ENCODE measurements around the gene RPP25.
"Not testable (repeated sequence)": the region's sequence is repeated elsewhere in the genome, so short reads cannot be mapped to it uniquely, and the experiment has no call there.

DNA sequence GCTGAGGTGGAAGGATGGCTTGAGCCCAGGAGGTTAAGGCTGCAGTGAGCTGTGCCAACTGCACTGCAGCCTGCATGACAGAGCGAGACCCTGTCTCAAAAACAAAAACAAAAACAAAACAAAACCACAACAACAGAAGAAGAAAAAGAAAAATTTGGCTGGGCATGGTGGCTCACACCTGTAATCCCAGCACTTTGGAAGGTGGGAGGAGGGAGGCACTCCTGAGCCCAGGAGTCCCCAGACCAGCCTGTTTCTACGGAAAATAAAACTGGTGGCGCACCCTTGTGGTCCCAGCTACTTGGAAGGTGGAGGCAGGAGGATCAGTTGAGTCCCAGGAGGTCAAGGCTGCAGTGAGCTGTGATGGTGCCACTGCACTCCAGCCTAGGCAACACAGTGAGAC lies 21.4 kb downstream of the RPP25 start:
- not testable (repeated sequence) for TF ChIP-seq FOXP2 (optimal IDR thresholded peaks at IDR 0.05; ENCODE audit: control extremely low read depth, extremely low read length, insufficient read depth); POLR2AphosphoS5 (IDR thresholded peaks at IDR 0.05; ENCODE audit: borderline replicate concordance, low read depth, low read length)

Measured in SK-N-MC (cell line).